PFSK-1 (cell line): ENCODE data around the gene HECTD1.

Experiments
- POLR2AphosphoS5 ChIP-seq: IDR thresholded peaks from 2 replicates; pipeline ENCODE4 v1.6.1; 2012; ENCODE audit warnings: low read depth, mild to moderate bottlenecking, control low read depth, low read length, moderate library complexity
- REST ChIP-seq, 2 experiments: IDR thresholded peaks; 2 replicates each; pipeline versions ENCODE4 v1.6.1 to v1.8.0; 2011 to 2012; ENCODE audit warnings: low read depth in 2 of 2, low read length in 2 of 2, control low read depth in 1 of 2, inconsistent platforms in 1 of 2, mild to moderate bottlenecking in 1 of 2, moderate library complexity in 1 of 2; ENCODE audit not compliant: insufficient read depth in 1 of 2
- SIN3A ChIP-seq: IDR thresholded peaks from 2 replicates; pipeline ENCODE4 v1.6.1; 2012; ENCODE audit warnings: mild to moderate bottlenecking, low read length, moderate library complexity, borderline replicate concordance; ENCODE audit not compliant: insufficient read depth
- TAF1 ChIP-seq: IDR thresholded peaks from 2 replicates; pipeline ENCODE4 v1.6.1; 2012; ENCODE audit warnings: low read length, control low read depth, borderline replicate concordance; ENCODE audit not compliant: insufficient read depth

GRCh38 chr14:31162910-31163649 lies 44.5 kb downstream of the HECTD1 start:
- no peak for TF ChIP-seq POLR2AphosphoS5
- TF ChIP-seq SIN3A = no peak
- TF ChIP-seq REST (IDR thresholded peaks at IDR 0.05; ENCODE audit: insufficient read depth in 1 of 2, low read depth in 2 of 2, low read length in 2 of 2) = no peak
- no peak for TF ChIP-seq TAF1
